ENCODE measurements around the gene DISP1. TPM values are rescaled to one million over a fixed set of nuclear protein-coding genes. Genes with fewer than 3 reads are reported as not detected.

The DISP1 gene
- total and polyA plus RNA-seq, 4 experiments from 2014 or later: 1.9 to 4.2 (median 3.4) TPM

GRCh38 chr1:222777463-222777862, 37.4 kb upstream of the DISP1 start:
- H3K4me1 Mint-ChIP-seq: peaks cover 0 to 7% (median 3%) of the 10 kb centered on the region in 4 donors
- H3K9me3 Mint-ChIP-seq: peaks cover 0 to 2% (median 0%) of the 10 kb centered on the region in 8 donors
- no peak overlapping the region for H3K27ac ChIP-seq (ENCODE audit: low read depth, low read length)
- H3K4me3 ChIP-seq (ENCODE audit: low read length in 2 of 2): no peak overlapping the region
- no peak for DNase-seq
- H3K4me3 Mint-ChIP-seq: no peak overlapping the region
- ChIA-PET POLR2A (ENCODE audit: partially characterized antibody) (no interaction called here), CTCF (ENCODE audit: partially characterized antibody) (interaction anchor here (1.1 kb wide), 1 partner anchor 356 kb away, joined by 3 read pairs; no protein-coding TSS in a partner anchor)
- H3K27me3 Mint-ChIP-seq: peaks cover 6 to 12% of the 10 kb centered on the region in 2 donors
- no peaks in the 10 kb centered on the region for H3K36me3 ChIP-seq (ENCODE audit: insufficient read depth, low read length)
- H3K27me3 ChIP-seq (ENCODE audit: insufficient read depth, low read length): peaks cover 4% of the 10 kb centered on the region
- intact Hi-C loops (cut with micrococcal nuclease): no loop called here
- H3K27ac Mint-ChIP-seq: no peak overlapping the region
- no peaks in the 10 kb centered on the region for H3K9me3 ChIP-seq (ENCODE audit: control insufficient read depth in 1 of 2, low read length in 2 of 2)
- H3K36me3 Mint-ChIP-seq: no peaks in the 10 kb centered on the region
- H3K4me1 ChIP-seq (ENCODE audit: insufficient read depth, low read length): no peaks in the 10 kb centered on the region

- intact Hi-C loops (cut with micrococcal nuclease): no loop called here
- no peak overlapping the region for H3K4me3 Mint-ChIP-seq
- H3K27ac Mint-ChIP-seq: no peak overlapping the region
Observed at GRCh38 chr1:222777977-222778376, 36.9 kb upstream of the DISP1 start.

DNA sequence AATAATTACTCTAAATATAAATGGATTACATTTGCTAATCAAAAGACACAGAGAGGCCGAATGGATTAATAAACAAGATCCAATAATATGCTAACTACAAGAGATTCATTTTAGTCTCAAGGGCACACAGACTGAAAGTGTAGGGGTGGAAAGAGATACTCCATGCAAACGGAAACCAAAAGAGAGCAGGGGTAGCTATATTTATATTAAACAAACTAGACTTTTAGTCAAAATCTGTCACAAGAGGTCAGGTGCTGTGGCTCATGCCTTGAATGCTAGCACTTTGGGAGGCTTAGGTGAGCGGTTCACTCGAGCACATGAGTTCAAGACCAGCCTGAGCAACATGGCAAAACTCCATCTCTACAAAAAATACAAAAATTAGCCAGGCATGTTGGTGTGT, 33.6 kb upstream of the DISP1 start:
- Mint-ChIP-seq H3K27me3 (peaks cover 7 to 12% of the 10 kb centered on the region in 2 donors), H3K4me1 (no peaks in the 10 kb centered on the region), H3K4me3 (no peak overlapping the region), H3K9me3 (peaks cover 0 to 2% (median 0%) of the 10 kb centered on the region in 8 donors), H3K27ac (no peak overlapping the region), H3K36me3 (no peaks in the 10 kb centered on the region)
- intact Hi-C loops (cut with micrococcal nuclease): no loop called here
- Histone ChIP-seq H3K4me1 (ENCODE audit: insufficient read depth, low read length) (no peaks in the 10 kb centered on the region), H3K27me3 (ENCODE audit: insufficient read depth, low read length) (peaks cover 4% of the 10 kb centered on the region), H3K4me3 (ENCODE audit: low read length in 2 of 2) (no peak overlapping the region), H3K9me3 (ENCODE audit: control insufficient read depth in 1 of 2, low read length in 2 of 2) (no peaks in the 10 kb centered on the region), H3K36me3 (ENCODE audit: insufficient read depth, low read length) (no peaks in the 10 kb centered on the region), H3K27ac (ENCODE audit: low read depth, low read length) (no peak overlapping the region)
- ChIA-PET POLR2A (ENCODE audit: partially characterized antibody) (no interaction called here), CTCF (ENCODE audit: partially characterized antibody) (no interaction called here)
- DNase-seq: no peak

More at GRCh38 chr1:222777977-222778376, 36.9 kb upstream of the DISP1 start:
- H3K27me3 ChIP-seq (ENCODE audit: insufficient read depth, low read length): peaks cover 4% of the 10 kb centered on the region
- DNase-seq: no peak
- POLR2A ChIA-PET (ENCODE audit: partially characterized antibody): no interaction called here
- H3K4me3 ChIP-seq (ENCODE audit: low read length in 2 of 2): no peak overlapping the region
- H3K27ac ChIP-seq (ENCODE audit: low read depth, low read length): no peak overlapping the region
- no peaks in the 10 kb centered on the region for H3K4me1 ChIP-seq (ENCODE audit: insufficient read depth, low read length)
- no peaks in the 10 kb centered on the region for H3K36me3 Mint-ChIP-seq
- no peaks in the 10 kb centered on the region for H3K9me3 ChIP-seq (ENCODE audit: control insufficient read depth in 1 of 2, low read length in 2 of 2)
- H3K27me3 Mint-ChIP-seq: peaks cover 6 to 12% of the 10 kb centered on the region in 2 donors
- peaks cover 0 to 2% (median 0%) of the 10 kb centered on the region in 8 donors for H3K9me3 Mint-ChIP-seq
- CTCF ChIA-PET (ENCODE audit: partially characterized antibody): no interaction called here
- H3K36me3 ChIP-seq (ENCODE audit: insufficient read depth, low read length): no peaks in the 10 kb centered on the region
- peaks cover 0 to 2% (median under 1%) of the 10 kb centered on the region in 4 donors for H3K4me1 Mint-ChIP-seq

GRCh38 chr1:222783051-222783450, 31.8 kb upstream of the DISP1 start:
- Mint-ChIP-seq H3K9me3 (peaks cover 0 to 2% (median 0%) of the 10 kb centered on the region in 8 donors), H3K4me1 (no peaks in the 10 kb centered on the region), H3K27ac (no peak overlapping the region), H3K4me3 (no peak overlapping the region), H3K36me3 (no peaks in the 10 kb centered on the region), H3K27me3 (peaks cover 7 to 10% of the 10 kb centered on the region in 2 donors)
- Histone ChIP-seq H3K9me3 (ENCODE audit: control insufficient read depth in 1 of 2, low read length in 2 of 2) (no peaks in the 10 kb centered on the region), H3K4me3 (ENCODE audit: low read length in 2 of 2) (no peak overlapping the region), H3K27ac (ENCODE audit: low read depth, low read length) (no peak overlapping the region), H3K27me3 (ENCODE audit: insufficient read depth, low read length) (peaks cover 4% of the 10 kb centered on the region), H3K36me3 (ENCODE audit: insufficient read depth, low read length) (no peaks in the 10 kb centered on the region), H3K4me1 (ENCODE audit: insufficient read depth, low read length) (no peaks in the 10 kb centered on the region)
- no peak for DNase-seq
- POLR2A ChIA-PET (ENCODE audit: partially characterized antibody): no interaction called here
- CTCF ChIA-PET (ENCODE audit: partially characterized antibody): interaction anchor here (1.1 kb wide), 1 partner anchor 9 kb away, joined by 3 read pairs; no protein-coding TSS in a partner anchor
- intact Hi-C loops (cut with micrococcal nuclease): no loop called here

DNA sequence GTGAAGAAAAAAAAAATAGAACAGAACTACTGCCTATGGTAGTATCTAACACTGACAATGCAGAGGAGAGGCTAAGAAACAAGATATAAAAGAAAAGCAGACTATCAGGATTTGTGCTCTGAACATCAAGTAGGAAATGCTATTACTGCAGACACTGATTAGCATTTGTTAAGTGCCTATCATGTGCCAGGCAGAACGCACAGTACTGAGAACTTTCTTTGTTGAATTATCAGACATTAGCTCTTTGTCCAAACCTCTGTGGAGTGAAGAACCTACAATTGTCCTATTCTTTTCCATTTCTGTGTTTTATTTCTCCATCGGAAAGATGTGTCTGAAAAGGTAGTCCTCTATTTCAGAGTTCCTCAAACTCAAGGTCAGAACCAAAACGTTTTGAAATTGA, 30.5 kb upstream of the DISP1 start:
- H3K27ac Mint-ChIP-seq: no peak overlapping the region
- H3K27me3 Mint-ChIP-seq: peaks cover 7 to 9% of the 10 kb centered on the region in 2 donors
- no peaks in the 10 kb centered on the region for H3K4me1 Mint-ChIP-seq
- no peak overlapping the region for H3K27ac ChIP-seq (ENCODE audit: low read depth, low read length)
- H3K36me3 Mint-ChIP-seq: no peaks in the 10 kb centered on the region
- peaks cover 0 to 2% (median 0%) of the 10 kb centered on the region in 8 donors for H3K9me3 Mint-ChIP-seq
- H3K4me1 ChIP-seq (ENCODE audit: insufficient read depth, low read length): no peaks in the 10 kb centered on the region
- intact Hi-C loops (cut with micrococcal nuclease): no loop called here
- DNase-seq: no peak
- H3K4me3 ChIP-seq (ENCODE audit: low read length in 2 of 2): no peak overlapping the region
- CTCF ChIA-PET (ENCODE audit: partially characterized antibody): no interaction called here
- H3K9me3 ChIP-seq (ENCODE audit: control insufficient read depth in 1 of 2, low read length in 2 of 2): no peaks in the 10 kb centered on the region
- peaks cover 4% of the 10 kb centered on the region for H3K27me3 ChIP-seq (ENCODE audit: insufficient read depth, low read length)
- H3K36me3 ChIP-seq (ENCODE audit: insufficient read depth, low read length): no peaks in the 10 kb centered on the region
- POLR2A ChIA-PET (ENCODE audit: partially characterized antibody): no interaction called here
- no peak overlapping the region for H3K4me3 Mint-ChIP-seq

- ChIA-PET POLR2A (ENCODE audit: partially characterized antibody) (no interaction called here), CTCF (ENCODE audit: partially characterized antibody) (no interaction called here)
- Histone ChIP-seq H3K9me3 (ENCODE audit: control insufficient read depth in 1 of 2, low read length in 2 of 2) (no peaks in the 10 kb centered on the region), H3K27me3 (ENCODE audit: insufficient read depth, low read length) (peaks cover 4% of the 10 kb centered on the region), H3K36me3 (ENCODE audit: insufficient read depth, low read length) (no peaks in the 10 kb centered on the region), H3K4me3 (ENCODE audit: low read length in 2 of 2) (no peak overlapping the region), H3K4me1 (ENCODE audit: insufficient read depth, low read length) (no peaks in the 10 kb centered on the region), H3K27ac (ENCODE audit: low read depth, low read length) (no peak overlapping the region)
- intact Hi-C loops (cut with micrococcal nuclease): no loop called here
- H3K36me3 Mint-ChIP-seq: no peaks in the 10 kb centered on the region
- H3K4me1 Mint-ChIP-seq: no peaks in the 10 kb centered on the region
- H3K9me3 Mint-ChIP-seq: peaks cover 0 to 4% (median under 1%) of the 10 kb centered on the region in 8 donors
- peaks cover 7 to 9% of the 10 kb centered on the region in 2 donors for H3K27me3 Mint-ChIP-seq
- no peak overlapping the region for H3K4me3 Mint-ChIP-seq
- no peak for DNase-seq
- no peak overlapping the region for H3K27ac Mint-ChIP-seq
Observed at GRCh38 chr1:222784916-222785315, 29.9 kb upstream of the DISP1 start.

GRCh38 chr1:222785529-222785928, 29.3 kb upstream of the DISP1 start:
- no peak overlapping the region for H3K27ac Mint-ChIP-seq
- Histone ChIP-seq H3K4me3 (ENCODE audit: low read length in 2 of 2) (no peak overlapping the region), H3K27ac (ENCODE audit: low read depth, low read length) (no peak overlapping the region), H3K9me3 (ENCODE audit: control insufficient read depth in 1 of 2, low read length in 2 of 2) (no peaks in the 10 kb centered on the region), H3K27me3 (ENCODE audit: insufficient read depth, low read length) (peaks cover 4% of the 10 kb centered on the region), H3K4me1 (ENCODE audit: insufficient read depth, low read length) (no peaks in the 10 kb centered on the region), H3K36me3 (ENCODE audit: insufficient read depth, low read length) (no peaks in the 10 kb centered on the region)
- H3K4me3 Mint-ChIP-seq: no peak overlapping the region
- intact Hi-C loops (cut with micrococcal nuclease): no loop called here
- peaks cover 7 to 9% of the 10 kb centered on the region in 2 donors for H3K27me3 Mint-ChIP-seq
- ChIA-PET CTCF (ENCODE audit: partially characterized antibody) (no interaction called here), POLR2A (ENCODE audit: partially characterized antibody) (no interaction called here)
- no peaks in the 10 kb centered on the region for H3K4me1 Mint-ChIP-seq
- H3K9me3 Mint-ChIP-seq: peaks cover 0 to 6% (median 2%) of the 10 kb centered on the region in 8 donors
- no peaks in the 10 kb centered on the region for H3K36me3 Mint-ChIP-seq
- no peak for DNase-seq

GRCh38 chr1:222786121-222786520, 28.7 kb upstream of the DISP1 start:
- Histone ChIP-seq H3K4me1 (ENCODE audit: insufficient read depth, low read length) (no peaks in the 10 kb centered on the region), H3K36me3 (ENCODE audit: insufficient read depth, low read length) (no peaks in the 10 kb centered on the region), H3K27me3 (ENCODE audit: insufficient read depth, low read length) (no peaks in the 10 kb centered on the region), H3K4me3 (ENCODE audit: low read length in 2 of 2) (no peak overlapping the region), H3K9me3 (ENCODE audit: control insufficient read depth in 1 of 2, low read length in 2 of 2) (no peaks in the 10 kb centered on the region), H3K27ac (ENCODE audit: low read depth, low read length) (no peak overlapping the region)
- ChIA-PET CTCF (ENCODE audit: partially characterized antibody) (interaction anchor here (1.0 kb wide), 1 partner anchor 337 kb away, joined by 3 read pairs; no protein-coding TSS in a partner anchor), POLR2A (ENCODE audit: partially characterized antibody) (no interaction called here)
- H3K4me1 Mint-ChIP-seq: no peaks in the 10 kb centered on the region
- no peaks in the 10 kb centered on the region for H3K36me3 Mint-ChIP-seq
- H3K9me3 Mint-ChIP-seq: peaks cover 0 to 6% (median 1%) of the 10 kb centered on the region in 8 donors
- peaks cover 5 to 7% of the 10 kb centered on the region in 2 donors for H3K27me3 Mint-ChIP-seq
- no peak for DNase-seq
- no peak overlapping the region for H3K4me3 Mint-ChIP-seq
- H3K27ac Mint-ChIP-seq: no peak overlapping the region
- intact Hi-C loops (cut with micrococcal nuclease): no loop called here

Data from CD4-positive, alpha-beta memory T cell (primary cell).